ENCODE results near the gene CHST6.
"Not testable (repeated sequence)": the region's sequence is repeated elsewhere in the genome, so short reads cannot be mapped to it uniquely, and the experiment has no call there.

CHST6 gene

GRCh38 chr16:75502916-75503605 lies 7.8 kb upstream of the CHST6 start:
- DNase-seq: no peak

DNA sequence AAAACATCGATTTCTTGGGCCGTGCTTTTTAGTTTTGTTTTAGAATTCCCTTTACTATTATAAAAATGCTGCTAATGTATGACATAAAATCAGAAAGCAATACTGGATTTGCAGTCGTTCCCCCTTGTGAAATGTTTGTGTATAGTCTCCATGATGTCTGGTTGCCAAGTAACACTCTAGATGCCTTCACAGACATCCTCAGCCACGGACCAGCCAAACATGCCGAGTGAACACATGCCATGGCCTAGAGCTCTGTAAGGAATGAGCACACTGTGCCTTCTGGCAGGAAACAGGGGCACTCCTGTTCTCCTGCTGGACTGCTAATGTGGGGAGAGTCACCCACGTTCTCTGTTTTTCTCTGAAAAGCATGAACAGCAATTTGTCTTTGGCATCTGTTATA lies 6.6 kb upstream of the CHST6 start:
- not testable (repeated sequence) for DNase-seq

DNA sequence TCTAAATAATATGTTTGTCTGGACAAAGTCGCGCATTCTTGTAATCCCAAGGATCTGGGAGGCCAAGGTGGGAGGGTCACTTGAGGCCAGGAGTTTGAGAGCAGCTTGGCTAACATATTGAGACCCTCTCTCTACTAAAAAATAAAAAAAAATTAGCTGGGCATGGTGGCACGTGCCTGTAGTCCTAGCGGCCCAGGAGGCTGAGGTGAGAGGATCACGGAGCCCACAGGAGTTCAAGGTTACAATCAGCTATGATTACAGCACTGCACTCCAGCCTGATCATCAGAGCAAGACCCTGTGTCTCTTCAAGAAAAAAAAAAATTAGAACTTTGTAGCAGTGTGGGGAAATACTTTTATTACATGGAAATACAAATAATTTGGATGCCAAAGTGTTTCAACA lies 6.1 kb upstream of the CHST6 start:
- DNase-seq: no peak

- not testable (repeated sequence) for DNase-seq
Observed at GRCh38 chr16:75498605-75499322, 3.5 kb upstream of the CHST6 start.

GRCh38 chr16:75497558-75497957 lies 2.3 kb upstream of the CHST6 start:
- DNase-seq: no peak

- DNase-seq: no peak
Observed at GRCh38 chr16:75494661-75495075, 573 bp downstream of the CHST6 start.

DNA sequence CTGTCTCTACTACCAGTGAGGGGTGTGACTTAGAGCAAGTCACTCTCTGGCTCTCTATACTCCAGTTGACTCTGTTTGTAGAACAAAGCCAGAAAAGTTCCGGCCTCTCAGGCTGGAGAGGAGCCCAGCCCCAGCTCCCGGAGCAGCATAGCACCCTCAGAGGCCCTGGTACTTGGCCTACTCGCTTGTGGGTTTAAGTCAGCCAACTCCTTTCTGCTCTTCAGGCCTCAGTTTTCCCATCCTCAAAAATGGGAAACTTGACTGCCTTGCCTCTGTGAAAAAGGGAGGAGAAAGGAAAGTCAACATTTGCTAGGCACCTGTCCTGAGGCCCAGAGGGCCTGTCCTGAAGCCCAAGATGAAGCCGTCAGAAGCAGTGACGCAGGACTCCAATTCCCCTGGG lies 1.1 kb downstream of the CHST6 start:
- no peak for DNase-seq

DNA sequence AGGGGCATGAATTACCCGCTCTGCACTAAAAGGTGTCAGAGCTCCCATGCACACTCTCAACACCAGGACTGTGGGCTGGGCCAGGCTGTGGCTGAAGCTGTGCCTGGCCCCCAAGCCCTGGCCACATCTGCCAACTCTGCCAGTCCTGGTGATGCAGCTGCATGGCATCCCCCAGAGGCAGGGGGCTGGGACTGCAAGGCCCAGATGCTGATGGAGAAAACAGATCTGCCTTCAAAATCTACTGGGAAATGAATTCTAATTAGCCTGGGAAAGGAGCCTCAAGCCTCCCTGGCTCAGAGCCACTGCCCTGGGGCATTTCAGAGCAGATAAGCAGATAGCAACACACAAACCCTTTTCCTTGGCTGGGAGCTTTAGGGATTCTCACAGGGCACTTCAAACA lies 3.4 kb downstream of the CHST6 start:
- no peak for DNase-seq

DNA sequence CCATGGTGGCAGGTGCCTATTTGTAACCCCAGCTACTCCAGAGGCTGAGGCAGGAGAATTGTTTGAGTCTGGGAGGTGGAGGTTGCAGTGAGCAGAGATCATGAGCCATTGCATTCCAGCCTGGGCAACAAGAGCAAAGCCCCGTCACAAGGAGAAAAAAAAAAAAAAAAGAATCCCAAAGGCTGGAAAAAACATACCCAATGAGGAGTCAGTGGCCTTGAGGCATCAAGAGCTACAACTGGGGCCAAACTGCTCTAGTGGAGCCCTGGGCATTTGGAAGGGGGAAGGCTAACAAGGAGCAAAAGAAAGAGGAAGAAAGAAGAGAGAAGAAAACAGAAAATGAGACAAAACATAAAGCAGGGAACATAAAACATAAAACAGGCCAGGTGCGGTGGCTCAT lies 6.9 kb downstream of the CHST6 start:
- DNase-seq: no peak

DNA sequence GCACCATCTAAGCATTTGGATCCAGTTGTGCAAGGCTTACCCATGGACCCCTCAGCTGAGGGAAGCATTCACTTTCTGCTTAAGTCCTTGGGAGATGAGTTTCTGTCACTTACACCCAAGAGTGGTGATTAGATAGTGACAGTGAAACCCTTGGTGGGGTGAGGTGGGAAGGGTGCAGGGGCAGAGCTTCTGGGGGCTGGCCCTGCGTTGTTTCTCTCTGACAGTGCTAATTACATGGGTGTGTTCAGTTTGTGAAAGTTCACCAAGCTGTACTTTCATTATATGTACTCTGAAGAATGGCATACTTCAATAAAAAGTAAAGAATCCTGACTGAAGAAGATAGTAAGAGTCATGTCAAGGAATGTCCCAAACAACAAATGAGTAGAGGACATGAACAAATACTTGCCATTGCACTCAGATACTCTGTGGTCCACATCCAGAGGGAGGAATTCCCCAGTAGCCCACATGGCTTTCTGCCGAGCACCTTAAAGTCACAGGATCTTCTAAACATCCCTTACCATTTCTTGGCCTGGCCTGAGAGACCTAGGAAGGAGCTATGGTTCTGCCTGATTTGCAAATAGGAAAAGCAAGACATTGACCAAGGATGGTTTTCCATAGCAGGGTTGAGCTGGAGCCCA lies 8.4 kb downstream of the CHST6 start:
- DNase-seq: no peak

DNA sequence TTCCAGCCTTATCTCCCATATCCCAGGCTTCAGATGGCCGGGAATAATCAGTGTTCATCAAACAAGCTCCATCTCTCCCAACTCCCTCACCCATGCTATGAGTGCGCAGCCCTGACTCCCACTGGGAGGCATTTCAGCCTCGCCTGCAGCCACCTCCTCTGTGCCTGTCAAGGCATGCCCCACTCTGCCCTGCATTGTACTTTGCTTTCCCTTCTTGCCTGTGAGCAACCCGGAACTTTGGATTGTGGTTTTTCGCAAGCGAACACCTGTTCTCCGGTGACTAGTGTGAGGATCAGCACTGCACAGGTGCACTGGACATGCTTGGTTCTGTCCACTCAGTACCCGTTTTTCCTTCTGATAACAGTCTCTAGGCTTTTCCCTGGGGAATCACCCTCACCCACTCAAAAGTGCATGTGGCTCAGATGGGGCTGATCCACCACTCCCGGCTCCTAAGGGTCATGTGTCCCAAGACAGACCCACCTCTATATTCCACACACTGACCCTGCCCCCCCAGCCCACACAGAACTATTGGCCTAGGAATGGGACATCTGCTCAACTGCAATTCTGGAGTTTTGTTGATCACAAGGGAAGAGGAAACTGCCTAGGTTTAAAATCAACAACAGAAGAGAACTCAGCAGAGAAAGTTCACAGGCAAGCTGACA lies 9.1 kb downstream of the CHST6 start:
- no peak for DNase-seq

GRCh38 chr16:75485230-75486013 lies 9.8 kb downstream of the CHST6 start:
- no peak for DNase-seq

DNA sequence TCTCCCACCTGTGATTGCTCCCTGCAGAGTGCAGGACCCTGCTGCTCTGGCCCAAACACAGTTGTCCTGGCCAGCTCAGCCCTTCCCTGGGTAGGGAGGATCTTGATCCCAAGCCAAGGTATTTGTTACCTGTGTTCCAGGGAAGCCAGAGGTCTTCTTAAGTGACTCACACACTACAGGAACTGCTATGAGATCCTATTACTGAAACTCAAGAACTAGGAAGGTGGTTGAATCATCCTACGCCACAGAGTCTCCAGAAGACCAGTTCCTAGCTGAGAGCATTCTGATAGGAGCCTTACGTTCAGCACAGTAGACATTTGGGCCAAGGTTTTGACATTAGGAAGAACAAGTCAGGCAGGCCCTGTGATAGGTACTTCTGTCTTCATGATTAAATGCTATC lies 12.0 kb downstream of the CHST6 start:
- DNase-seq: no peak

- no peak for DNase-seq
Observed at GRCh38 chr16:75482434-75483205, 12.6 kb downstream of the CHST6 start.

GRCh38 chr16:75481475-75481874 lies 13.8 kb downstream of the CHST6 start:
- no peak for DNase-seq

DNA sequence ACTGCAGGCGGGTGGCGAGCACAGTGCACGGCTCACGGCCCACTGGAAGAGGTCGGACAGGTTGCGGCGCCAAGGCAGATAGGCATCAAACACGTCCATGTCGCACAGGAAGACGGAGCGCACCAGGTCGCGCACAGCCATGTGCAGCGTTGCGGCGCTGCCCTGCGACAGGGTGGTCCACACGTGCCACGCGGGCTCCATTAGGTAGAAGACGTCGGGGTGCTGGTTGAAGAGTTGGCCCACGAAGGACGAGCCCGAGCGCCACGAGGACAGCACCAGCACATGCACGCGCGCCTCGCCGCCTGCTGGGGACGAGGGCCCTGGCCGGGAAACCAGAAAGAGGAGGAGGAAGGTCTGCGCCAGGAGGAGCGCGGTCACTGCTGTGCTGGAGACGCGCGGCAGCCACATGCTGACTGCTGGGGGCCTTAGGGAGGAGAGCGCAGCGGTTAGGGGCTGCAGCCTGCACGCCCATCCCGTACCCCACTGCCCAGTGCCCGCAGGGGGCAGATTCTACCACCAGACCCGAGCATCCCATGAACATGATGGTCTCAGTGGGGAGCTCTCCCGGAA lies 15.7 kb downstream of the CHST6 start:
- no peak for DNase-seq

DNA sequence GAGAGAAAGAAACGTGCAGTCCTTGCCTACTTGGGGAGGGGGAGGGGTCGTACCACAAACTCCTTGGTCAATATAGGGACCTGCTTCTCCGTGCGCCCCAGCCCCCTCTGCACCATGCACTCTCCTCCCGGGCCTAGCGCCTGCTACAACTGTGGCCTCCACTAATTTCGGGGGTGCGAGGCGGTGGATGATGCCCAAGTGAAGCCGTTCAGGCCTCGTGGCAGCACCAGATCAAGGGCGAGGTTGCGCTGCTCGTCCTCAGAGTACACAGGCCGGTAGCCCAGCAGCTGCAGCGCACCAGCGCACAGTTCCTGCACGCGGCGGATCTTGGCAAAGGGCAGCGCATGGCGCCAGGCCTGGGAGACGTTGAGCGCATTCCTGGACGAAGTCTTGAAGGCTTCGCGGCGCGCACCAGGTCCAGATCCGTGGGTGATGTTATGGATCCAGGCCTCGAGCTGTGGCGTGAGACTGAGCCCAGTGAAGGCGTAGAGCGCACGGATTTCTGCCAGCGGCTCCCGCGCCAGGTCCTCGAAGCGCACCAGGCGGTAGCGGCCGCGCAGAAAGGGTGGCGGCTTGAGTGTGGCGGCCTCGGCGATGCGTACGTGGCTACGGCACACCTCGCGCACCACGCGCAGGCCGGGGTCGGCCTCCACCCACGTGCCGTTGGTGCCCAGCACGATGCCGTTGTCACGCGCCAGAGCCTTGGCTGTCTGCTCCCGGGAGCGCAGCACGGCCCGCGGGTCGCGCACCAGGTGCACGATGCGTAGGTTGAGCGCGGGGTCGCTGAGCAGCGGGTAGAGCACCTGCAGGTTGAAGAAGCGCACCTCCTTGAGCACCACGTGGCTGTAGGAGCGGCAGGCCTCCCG lies 16.5 kb downstream of the CHST6 start:
- no peak for DNase-seq

- DNase-seq: no peak
Observed at GRCh38 chr16:75477680-75478473, 17.4 kb downstream of the CHST6 start.

DNA sequence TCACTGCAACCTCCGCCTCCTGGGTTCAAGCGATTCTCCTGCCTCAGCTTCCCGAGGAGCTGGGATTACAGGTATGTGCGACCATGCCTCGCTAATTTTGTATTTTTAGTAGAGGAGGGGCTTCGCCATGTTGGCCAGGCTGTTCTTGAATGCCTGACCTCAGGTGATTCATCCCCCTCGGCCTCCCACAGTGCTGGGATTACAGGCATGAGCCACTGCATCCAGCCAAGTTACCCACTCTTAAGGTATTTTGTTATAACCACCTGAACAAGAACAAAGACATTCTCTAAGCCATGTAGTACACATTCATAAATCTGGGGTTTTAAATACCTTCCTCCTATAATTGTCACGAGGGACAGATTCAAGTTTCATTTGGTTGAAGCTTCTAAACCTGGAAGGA lies 18.4 kb downstream of the CHST6 start:
- no peak for DNase-seq

- DNase-seq: no peak
Observed at GRCh38 chr16:75475420-75475847, 19.8 kb downstream of the CHST6 start.
